GM12865 (cell line): ENCODE measurements around the gene ZBTB43.
A peak's percentile ranks its signal among the peaks of the same experiment; 100 is the strongest.
"Not testable (repeated sequence)": the region's sequence is repeated elsewhere in the genome, so short reads cannot be mapped to it uniquely, and the experiment has no call there.

Source experiments
- DNase-seq: peaks from one replicate; pipeline ENCODE4 v3.0.0; 2010; ENCODE audit warnings: low read depth
- H3K4me3 ChIP-seq: 2 replicates; pipeline ENCODE4 v1.5.1; 2011; ENCODE audit warnings: mild to moderate bottlenecking, low read depth, low read length, control low read depth
- TF ChIP-seq, protein P1 (sequence below): IDR thresholded peaks from 2 replicates; pipeline ENCODE4 v1.5.1; 2011; ENCODE audit warnings: low read length, control low read depth, low read depth, inconsistent platforms; ENCODE audit not compliant: insufficient read depth; ENCODE audit errors: missing control alignments

Gene ZBTB43

DNA sequence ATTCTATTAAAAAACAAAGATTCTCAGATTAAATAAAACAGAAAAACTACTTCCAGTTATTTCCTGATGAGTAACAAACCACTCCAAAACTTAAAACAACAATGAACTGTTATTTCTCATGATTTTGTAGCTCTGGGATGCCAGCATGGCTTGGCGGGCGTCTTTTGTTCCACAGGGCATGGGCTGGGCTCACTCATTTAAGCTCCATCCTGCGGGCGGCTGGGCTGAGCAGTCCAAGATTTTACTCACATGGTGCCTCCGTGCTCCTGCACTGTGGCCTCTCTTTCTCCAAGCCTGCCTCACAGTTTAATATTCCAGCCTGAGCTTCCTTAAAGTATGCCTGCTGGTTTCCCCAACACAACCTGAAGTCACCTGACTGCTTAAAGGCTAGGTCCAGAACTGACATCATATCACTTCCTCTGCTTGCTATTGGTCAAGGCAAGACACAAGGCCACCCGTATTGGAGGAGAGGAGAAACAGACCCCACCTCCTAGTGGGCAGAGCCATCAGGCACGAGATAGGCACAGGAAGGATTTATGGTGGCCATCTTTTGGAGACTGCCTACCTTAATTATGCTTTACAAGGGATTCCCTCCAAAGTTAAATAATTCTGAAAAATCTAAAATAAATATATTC lies 41.6 kb upstream of the ZBTB43 start:
- DNase-seq: peak; percentile 19
- TF ChIP-seq, protein P1, sequence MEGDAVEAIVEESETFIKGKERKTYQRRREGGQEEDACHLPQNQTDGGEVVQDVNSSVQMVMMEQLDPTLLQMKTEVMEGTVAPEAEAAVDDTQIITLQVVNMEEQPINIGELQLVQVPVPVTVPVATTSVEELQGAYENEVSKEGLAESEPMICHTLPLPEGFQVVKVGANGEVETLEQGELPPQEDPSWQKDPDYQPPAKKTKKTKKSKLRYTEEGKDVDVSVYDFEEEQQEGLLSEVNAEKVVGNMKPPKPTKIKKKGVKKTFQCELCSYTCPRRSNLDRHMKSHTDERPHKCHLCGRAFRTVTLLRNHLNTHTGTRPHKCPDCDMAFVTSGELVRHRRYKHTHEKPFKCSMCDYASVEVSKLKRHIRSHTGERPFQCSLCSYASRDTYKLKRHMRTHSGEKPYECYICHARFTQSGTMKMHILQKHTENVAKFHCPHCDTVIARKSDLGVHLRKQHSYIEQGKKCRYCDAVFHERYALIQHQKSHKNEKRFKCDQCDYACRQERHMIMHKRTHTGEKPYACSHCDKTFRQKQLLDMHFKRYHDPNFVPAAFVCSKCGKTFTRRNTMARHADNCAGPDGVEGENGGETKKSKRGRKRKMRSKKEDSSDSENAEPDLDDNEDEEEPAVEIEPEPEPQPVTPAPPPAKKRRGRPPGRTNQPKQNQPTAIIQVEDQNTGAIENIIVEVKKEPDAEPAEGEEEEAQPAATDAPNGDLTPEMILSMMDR: no peak
- H3K4me3 ChIP-seq: no peak overlapping the region

DNA sequence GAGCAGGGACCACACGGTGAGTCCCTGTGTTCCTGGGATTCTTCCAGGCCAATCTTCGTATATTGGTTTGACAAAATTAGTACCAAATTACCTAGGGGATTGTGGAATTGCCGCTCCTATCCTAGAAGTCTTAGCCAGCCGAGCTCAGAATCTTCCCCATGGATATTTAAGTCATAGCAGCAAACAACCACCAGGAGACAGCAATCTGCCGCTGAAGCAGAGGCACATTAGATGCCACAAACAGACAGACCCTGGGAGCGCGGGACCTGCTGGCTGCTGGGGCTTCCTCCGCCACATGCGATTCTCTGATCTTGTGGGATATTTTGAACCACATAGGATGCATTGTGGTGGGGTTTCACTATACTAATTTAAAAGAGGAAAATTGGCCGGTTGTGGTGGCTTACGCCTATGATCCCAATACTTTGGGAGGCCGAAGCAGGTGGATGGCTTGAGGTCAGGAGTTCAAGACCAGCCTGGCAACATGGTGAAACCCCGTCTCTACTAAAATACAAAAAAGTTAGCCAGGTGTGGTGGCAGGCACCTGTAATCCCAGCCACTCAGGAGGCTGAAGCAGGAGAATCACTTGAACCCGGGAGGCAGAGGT lies 31.7 kb upstream of the ZBTB43 start:
- DNase-seq: peak; percentile 30
- H3K4me3 ChIP-seq: no peak overlapping the region
- TF ChIP-seq, protein P1: peak; percentile 47

DNA sequence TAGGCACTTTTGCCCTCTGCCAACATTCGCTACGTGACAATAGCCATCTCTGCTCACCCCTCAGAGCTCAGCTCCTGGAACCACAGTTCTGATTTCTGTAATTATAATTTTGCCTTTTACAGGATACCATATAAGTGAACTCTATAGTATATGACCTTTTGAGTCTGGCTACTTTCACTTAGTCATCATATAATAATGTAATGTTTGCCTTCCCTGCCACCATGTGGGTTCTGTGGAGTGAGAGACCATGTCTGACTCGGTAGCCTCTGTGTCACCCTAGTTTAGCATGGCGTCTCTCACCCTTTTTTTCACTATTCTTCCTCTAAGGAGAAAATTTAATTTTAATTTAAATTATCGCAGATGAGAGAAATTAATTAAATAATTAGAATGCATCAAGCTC lies 28.9 kb upstream of the ZBTB43 start:
- H3K4me3 ChIP-seq: no peak overlapping the region
- no peak for DNase-seq
- TF ChIP-seq, protein P1: no peak

GRCh38 chr9:126777733-126778132 lies 27.1 kb upstream of the ZBTB43 start:
- no peak overlapping the region for H3K4me3 ChIP-seq
- TF ChIP-seq, protein P1: peak; percentile 13
- DNase-seq: no peak

- DNase-seq: no peak
- H3K4me3 ChIP-seq: no peak overlapping the region
Measured at GRCh38 chr9:126778141-126778540, 26.7 kb upstream of the ZBTB43 start.

DNA sequence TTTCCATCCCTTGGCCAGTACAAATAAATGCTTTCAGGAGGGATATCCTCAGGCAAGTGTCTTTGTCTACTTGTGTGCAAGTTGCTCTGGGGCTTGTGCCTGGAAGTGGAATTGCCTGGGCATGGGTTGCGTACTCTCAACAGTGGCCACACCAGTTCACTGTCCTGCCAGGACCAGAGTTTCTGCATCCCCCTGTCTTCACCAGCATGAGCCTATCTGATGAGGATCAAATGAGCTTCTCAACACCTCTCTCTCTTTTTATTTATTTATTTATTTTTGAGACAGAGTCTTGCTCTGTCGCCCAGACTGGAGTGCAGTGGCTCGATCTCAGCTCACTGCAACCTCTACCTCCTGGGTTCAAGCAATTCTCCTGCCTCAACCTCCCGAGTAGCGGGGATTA lies 26.1 kb upstream of the ZBTB43 start:
- not testable (repeated sequence) for H3K4me3 ChIP-seq, DNase-seq

More at GRCh38 chr9:126778141-126778540, 26.7 kb upstream of the ZBTB43 start:
- TF ChIP-seq, protein P1: no peak

GRCh38 chr9:126781186-126782052 lies 23.4 kb upstream of the ZBTB43 start:
- TF ChIP-seq, protein P1: peak; percentile 88
- H3K4me3 ChIP-seq: no peak overlapping the region
- peak; percentile 75 for DNase-seq
